Superior temporal gyrus (tissue), 1 donor: ENCODE results near the gene CFAP300.

Experiments
- DNase-seq: peaks from one replicate; pipeline ENCODE4 v3.0.0-alpha.2; 2016; ENCODE audit errors: extremely low spot score

The CFAP300 gene

DNA sequence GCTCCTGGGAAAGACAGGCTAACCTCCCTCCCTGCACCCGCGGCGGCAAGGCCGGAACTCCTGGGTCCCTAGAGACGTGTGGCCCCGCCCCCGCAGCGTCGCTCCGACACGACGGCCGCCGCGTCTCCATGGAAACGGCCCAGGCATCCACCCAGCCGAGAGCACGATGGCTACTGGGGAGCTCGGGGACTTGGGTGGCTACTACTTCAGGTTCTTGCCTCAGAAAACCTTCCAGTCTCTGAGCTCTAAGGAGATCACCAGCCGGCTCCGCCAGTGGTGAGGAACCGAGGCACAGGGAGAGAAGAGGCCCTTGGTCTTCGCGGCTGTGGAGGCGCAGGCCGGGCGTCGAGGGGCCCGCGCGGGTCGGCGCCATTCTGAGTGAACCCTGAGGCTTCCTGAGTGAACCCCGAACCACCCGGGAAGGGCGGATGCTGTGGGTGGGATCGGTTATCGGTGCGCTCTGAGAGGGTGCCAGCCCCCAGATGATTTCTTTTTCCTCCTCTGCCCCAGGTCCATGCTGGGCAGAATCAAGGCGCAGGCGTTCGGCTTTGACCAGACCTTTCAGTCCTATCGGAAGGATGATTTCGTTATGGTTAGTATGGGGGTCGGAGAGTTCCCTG lies at the start of gene CFAP300:
Gene CFAP300, plus strand, starts transcription at position 133 of the 620 bp plus-strand sequence. Its CDS starts 34 bp downstream, at position 167.
- no peak for DNase-seq

DNA sequence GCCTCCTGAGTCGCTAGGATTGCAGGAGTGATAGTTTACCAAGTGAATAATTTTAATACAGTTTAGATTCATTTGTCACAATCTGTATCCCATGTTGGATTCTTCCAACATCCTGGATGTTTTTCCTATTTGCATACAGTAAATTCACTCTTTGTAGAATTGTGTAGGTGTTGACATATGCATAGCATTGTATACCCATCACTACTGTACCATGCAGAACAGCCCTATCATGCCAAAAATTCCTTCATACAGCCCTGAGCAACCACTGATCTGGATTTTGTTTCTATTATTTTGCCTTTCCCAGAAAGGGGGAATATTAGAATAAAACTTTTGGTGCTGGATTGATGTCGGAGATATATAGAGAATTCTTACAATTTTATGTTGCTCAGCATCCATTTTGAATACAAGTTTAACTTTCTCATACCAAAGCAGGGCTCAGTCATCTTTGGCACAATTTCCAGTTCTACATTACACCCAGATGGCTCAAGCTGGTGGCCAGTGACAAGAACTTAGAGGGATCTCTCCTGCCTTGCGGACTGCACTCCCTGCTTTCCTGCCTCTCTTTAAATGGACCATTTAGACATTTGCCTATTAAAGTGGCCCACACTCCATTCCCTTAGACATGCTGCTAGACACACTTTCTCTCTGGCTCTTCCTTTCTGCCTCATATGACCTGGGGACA lies 45.4 kb upstream of the CFAP300 start:
- no peak for DNase-seq

DNA sequence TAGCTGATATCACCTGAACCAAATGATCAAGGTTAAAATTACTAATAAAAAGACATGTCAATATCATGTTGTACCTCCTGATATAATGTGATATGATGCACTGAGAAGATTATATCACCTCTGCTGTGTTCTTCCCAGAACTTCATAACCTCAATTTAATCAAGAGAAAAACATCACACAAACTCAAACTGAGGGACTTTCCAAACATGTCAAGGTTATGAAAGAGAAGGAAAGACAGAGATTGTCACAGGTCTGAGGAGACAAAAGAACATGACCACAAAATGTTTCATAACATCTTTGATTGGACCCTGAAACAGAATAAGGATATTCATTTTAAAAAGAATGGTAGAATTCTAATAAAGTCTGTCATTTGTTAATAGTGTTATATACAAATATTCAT lies 43.0 kb upstream of the CFAP300 start:
- no peak for DNase-seq

DNA sequence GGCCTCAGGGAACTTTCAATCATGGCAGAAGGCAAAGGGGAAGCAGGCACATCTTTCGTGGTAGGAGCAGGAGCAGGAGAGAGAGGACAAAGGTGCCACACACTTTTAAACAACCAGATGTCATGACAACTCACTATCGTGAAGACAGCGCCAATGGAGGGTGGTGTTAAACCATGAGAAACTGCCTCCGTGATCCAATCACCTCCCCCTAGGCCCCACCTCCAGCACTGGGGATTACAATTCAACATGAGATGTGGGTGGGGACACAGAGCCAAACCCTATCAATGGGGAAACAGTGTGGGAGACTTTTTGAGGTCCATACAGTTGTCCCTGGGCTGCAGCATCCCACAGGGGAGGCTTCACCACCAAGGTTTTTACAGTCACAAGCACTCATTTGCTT lies 41.9 kb upstream of the CFAP300 start:
- no peak for DNase-seq

DNA sequence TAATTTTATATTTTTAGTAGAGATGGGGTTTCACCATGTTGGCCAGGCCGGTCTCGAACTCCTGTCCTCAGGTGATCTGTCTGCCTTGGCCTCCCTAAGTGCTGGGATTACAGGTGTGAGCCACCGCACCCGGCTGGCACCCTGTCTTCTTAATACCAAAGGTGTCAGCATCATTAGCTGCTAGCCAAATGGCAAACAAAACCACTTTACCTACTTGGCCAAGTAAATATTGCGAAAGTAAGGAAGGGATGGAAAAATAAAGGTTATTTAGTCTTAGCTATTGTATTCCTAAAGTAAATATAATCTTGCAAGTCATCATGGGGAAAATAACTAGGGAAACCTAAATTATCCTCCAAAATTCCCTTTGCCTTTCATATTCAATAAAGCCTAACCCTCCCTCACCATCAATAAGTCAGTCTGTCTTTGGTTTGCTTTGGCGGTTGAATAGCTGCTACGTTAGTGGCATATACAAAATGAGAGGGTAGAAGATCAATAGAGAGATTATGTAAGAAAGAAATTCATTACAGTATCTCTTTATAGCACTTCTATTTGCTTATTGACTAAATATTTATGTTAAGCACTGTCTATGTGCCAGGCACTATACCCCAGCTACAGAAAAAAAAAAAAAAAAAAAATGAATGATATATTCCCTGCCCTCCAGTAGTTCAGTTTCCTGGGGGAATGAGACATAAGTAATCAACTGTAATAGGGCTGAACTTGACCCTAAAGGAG lies 40.2 kb upstream of the CFAP300 start:
- no peak for DNase-seq

DNA sequence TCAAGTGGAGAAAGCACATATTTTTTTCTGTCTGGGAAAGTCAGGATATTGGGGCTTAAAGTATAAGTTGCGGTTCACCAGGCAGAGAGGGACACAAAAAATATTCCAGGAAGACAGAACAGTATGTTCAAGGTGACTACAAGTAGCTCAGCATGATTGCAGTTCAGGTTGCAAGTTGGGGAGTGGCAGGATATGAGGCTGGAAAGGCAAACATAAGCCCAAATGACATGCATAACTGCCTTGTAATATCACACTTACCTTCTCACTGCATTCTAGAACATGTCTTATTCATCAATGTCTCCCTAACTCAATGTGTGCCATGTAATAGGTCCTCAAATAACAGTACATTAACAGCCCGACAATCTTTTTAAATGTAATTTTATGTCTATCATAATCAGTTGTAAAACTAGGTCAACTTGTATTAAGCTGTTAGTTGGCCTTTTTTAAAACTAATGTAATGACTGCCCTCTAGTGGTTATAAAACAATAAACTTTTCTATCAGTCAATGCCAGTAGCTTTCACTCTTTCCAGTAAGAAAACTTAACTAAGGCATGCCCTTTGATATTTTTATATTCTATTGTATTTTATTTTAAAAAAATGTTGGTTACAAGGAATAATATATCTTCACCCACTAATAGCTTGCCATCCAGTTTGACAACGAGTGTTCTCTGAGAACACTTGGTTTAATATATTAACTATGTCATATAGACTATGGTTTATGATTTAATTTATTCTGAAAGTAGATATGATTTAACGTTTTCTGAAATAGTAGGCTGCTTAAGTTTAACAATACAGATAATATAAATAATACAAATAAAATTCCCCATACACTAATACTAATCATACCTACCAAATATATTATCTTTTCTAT lies 39.4 kb upstream of the CFAP300 start:
- DNase-seq: peak; percentile 87

DNA sequence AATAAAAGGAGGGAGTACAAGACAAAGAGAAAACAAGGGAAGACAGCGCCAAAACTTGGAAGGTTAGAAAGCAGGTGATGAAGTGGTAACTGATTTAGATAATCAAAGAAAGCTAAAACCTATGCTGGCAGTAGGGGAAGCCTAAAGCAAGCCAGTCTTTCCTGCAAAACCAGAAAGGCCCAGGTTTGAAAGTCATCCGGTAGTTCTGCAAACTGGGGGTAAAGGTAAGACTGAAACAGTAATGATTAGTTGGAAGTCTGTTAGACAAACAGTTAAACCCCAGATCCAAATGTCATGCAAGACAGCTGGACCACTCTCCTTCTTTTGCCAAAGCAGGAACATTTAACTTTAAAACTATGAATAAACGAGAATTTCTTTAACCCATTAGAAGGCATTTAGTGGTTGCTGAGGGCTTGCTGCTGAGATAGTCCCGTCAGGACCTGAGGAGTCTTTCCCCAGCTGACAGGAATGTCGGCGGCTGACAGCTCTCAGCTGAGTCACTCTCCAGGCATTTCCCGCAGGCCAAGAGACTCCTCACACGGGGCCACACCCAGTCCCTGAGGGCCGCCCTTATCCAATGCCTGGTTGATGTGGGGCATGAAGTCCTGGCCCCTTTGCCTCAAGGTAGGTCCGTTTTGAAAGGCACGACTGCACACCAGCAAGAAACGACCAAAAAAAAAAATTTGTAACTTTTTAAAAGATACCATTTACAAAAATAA lies 36.3 kb upstream of the CFAP300 start:
- DNase-seq: no peak

DNA sequence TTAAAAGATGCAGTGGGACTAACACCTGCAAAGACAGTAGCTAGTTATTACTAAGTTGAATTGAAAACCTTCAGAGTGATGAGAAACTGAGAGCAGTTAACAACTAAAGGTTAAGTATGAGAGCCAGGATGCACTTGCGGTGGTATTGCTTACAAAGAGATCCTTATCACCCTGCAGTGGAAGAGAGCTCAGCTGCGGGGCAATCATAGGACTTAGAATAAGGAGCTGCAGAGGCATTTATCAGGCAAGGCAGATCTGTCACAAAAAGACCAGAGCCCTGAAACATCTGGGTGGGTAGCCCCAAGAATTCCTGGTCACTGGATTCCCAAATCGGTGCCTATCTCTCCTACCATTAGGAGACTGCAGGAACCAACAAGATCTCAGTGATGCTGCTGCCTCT lies 34.3 kb upstream of the CFAP300 start:
- no peak for DNase-seq

DNA sequence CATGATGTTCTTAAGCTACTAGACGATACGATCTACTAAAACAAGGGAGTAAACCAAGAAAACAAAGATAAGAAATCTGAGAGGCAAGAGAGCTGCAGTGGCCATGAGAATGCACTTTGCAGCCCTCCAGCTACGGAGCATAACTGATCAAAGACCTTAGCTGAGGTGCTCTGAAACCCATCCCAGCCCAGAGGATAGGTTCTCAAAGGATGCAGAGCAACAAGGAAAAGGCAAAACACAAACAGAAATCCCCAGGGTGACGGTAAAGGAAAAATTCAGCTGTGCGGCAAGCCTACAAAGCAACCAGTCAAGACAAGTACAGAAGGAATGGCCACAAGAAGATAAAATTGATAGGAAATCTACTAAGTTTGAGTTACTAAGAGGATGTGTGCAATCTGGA lies 32.5 kb upstream of the CFAP300 start:
- no peak for DNase-seq

DNA sequence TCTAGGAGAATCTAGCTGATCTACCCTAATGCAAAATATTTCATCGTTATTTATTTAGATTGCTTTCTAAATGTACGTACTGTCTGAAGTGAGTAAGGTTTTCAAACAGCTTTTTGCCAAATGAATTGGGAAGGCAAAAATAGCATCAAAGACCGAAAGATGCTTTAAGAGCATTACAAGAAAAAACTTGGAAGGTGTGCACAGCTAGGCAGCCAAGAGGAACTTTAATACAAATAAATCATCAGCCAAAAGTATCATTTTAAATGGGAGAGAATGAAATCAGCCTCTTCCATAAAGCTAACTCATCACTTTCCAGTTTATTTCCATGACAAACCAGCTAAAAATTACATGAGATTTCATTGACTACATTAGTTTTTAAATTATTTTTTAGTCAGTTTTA lies 30.2 kb upstream of the CFAP300 start:
- DNase-seq: no peak

DNA sequence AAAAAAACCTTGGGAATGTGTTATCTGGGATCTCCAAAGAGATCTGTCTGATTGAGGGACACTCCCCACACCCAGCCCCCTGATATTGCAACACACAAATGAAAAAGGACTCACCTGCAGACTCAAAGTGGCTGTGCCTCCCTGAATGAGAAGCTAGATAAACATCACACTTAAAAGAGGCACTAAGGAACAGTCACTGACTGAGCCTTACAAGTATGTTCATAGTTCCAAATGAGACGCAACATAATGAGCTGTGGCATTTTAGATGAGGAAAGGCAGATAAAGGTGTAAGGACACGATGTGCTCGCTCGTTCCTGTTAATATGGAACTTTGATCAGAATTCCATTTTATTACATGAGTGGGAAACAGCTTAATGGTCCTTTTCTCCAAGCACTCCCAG lies 21.0 kb upstream of the CFAP300 start:
- DNase-seq: no peak

DNA sequence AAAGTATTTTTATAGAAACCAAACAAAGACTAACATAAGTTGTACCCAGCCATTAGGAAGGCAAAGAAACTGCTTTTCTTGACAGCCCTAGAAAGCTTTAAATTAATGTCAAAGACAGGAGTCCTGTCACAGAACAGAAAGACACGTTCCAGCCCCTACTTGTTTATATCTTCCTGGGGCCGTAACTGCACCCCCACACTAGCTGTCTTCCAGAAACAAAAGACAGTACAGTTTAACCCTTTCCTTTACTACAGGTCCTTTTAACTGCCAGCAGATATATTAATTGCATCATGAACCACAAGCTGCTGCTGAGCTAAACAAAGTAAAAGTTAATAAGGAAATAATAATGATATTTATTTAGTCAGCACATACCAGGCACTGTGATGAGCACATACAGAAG lies 20.3 kb upstream of the CFAP300 start:
- DNase-seq: no peak

DNA sequence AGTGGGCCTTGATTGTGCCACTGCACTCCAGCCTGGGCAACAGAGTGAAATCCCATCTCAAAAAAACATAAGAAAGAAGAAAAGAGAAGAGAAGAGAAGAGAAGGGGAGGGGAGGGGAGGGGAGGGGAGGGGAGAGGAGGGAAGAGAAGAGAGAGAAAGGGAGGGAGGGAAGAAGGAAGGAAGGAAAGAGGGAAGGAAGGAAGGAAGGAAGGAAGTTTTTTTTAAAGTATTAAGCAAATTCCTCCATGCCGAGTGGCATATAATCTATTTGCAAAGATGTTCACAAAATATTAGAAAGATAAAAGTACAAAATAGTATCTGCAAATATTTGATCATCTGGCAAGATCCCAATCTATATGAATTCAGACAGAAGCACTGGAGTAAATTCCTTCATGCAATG lies 10.5 kb upstream of the CFAP300 start:
- no peak for DNase-seq

DNA sequence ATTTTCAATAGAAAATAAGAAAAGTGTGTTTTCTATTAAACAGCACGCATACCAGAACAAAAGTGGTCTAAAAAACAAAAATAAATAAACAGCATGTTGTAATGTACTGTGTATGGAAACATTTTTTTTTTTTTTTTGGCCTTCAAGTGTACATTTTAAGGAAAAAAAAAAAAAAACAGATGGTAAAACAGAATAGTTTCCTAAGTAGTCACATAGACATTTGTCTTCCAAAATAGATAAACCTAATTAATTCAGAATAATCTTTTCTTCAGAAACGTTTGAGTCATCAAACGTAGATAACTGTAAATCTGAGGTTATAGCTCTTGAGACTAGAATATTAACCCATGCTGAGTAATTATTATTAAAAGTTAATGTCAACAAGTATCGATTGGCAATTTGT lies 396 bp upstream of the CFAP300 start:
- DNase-seq: no peak

DNA sequence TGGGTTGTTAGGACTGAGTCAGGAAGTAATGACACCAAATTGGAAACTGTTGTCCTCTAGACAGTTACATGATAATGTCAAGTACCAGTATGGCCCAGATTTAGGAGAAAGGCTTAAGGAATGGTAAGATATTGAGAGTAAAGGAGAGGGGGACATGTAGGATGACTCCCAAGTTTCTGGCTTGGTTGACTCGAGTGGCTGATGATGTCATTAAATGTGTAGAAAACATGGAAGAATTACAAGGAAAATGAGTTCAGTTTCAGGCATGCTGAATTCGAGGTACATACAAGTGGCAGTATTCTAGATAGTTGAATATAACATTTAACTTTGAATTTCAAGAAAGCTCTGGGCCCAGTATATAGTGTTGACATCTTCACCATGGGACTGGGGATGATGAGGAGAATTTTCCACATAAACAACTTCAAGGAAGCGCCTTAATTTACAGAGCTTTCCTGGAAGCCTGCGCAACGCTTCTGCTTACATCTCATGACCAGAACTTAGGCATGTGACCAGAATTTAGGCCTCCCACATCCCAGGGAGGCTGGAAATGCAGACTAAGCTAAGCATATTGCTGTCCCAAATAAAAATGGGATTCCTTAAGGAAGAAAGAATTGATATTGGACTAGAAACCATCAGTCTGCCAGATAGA lies 3.8 kb downstream of the CFAP300 start:
- DNase-seq: no peak

DNA sequence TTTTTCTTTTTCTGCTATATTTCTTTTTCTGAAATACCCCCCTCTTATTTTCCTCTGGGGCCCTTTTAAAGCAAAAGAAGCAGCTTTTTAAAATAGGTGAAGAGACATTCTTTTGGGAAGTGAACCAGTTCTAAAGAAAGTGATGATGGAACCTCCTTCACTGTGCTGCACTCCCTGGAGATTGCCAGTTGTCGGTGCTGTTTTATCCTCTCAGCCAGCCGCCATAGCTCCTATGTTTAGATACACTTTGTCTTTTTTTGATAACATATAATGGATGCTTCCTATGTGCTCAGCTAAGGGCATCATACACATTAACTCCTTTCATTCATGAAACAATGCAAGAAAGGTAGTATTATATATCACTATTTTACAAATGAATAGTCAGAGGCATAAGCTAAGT lies 14.0 kb downstream of the CFAP300 start:
- DNase-seq: no peak

DNA sequence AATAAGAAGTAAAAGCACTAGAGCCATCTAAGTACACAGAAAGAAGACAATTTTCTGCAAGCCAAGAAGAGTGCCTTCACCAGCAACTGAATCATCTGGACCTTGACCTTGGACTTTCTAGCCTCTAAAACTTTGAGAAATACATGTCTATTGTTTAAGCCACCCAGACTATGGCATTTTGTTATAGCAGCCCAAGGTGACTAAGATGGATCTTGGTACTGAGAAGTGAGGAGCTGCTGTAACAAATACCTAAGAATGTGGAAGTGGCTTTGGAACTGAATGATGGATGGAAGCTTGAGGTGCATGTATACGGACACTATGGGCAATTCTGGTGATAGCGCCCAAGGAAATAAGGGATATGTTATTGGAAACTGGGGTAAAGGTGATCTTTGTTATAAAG lies 14.9 kb downstream of the CFAP300 start:
- no peak for DNase-seq

DNA sequence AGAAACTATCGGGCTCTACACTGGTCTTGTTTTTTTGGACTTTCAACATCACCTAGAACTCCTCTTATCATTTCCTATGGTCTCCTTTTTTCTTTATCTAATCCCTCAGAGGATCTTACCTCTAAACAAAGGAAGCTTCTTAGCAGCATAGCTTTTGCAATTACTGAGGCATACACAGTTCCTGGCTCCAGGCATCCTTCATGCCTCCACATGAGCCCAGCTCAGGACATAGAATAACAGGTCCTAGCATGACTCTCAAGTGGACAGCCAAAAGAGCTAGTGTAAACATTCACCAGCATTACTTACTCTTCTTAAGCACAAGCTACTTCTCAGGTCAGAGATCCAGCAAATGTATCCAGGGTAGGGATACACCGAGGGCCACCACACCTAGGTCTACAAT lies 17.1 kb downstream of the CFAP300 start:
- no peak for DNase-seq

DNA sequence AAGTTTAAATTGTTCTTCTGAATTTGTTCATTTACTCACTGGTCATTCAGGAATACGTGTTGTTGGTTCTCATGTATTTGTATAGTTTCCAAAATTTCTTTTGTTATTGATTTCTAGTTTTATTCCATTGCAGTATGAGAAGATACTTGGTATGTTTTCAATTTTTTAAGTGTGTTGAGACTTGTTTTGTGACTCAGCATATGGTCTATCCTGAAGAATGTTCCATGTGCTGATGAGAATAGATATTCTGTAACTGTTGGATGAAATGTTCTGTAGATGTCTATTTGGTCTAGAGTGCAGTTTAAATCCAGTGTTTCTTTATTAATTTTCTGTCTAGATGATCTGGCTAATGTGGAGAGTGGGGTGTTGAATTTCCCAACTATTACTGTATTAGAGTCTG lies 23.5 kb downstream of the CFAP300 start:
- no peak for DNase-seq

DNA sequence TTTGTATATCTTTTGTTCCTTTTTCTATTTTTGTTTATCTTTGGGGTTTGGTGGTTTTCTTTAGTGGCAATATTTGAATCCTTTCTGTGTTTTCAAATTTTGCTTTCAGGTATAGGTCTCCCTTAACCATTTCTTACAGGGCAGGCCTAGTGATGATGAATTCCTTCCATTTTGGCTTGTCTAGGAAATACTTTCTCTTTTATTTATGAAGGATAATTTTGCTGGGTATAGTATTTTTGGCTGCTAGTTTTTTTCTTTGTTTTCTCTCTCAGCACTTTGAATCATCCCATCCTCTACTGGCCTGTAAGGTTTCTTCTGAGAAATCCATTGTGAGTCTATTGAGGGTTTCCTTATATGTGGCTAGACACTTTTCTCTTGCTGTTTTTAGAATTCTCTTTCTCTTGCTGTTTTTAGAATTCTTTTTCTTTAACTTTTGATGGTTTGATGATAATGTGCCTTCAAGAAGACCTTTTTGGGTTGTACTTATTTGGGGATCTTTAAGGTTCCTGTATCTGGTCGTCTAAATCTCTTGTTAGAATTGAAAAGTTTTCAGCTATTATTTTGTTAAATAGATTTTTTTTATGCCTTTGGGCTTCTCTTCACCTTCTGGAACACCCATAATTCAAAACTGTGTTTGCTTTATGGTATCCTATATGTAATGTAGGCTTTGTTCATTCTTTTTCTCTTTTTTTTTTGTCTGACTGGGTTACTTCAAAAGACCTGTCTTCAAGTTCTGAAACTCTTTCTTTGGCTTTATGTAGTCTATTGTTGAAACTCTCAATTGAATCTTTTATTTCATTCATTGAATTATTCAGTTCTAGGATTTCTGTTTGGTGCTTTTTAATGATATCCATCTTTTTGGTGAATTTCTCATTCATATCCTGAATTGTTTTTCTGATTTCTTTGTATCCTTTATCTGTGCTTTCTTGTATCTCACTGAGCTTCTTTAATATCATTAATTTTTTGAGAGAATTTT lies 24.5 kb downstream of the CFAP300 start:
- DNase-seq: no peak
